Endothelial cell (in vitro differentiated cells): ENCODE measurements around the gene LAYN. TPM values are rescaled to one million over a fixed set of nuclear protein-coding genes. Genes with fewer than 3 reads are reported as not detected.

Experiments used
- DNase-seq: peaks from one replicate; pipeline ENCODE4 v3.0.0; 2021; ENCODE audit warnings: low spot score
- H3K27ac Mint-ChIP-seq: one replicate; pipeline ENCODE4 v1.8.0; 2021; ENCODE audit warnings: mixed read lengths, inconsistent platforms; ENCODE audit not compliant: unreplicated experiment
- H3K27me3 Mint-ChIP-seq: one replicate; pipeline ENCODE4 v1.8.0; 2021; ENCODE audit warnings: mild to moderate bottlenecking, moderate library complexity, mixed read lengths, inconsistent platforms; ENCODE audit not compliant: unreplicated experiment
- H3K36me3 Mint-ChIP-seq: one replicate; pipeline ENCODE4 v1.8.0; 2021; ENCODE audit warnings: mild to moderate bottlenecking, low read depth, mixed read lengths, inconsistent platforms; ENCODE audit not compliant: unreplicated experiment
- H3K4me1 Mint-ChIP-seq: one replicate; pipeline ENCODE4 v1.8.0; 2021; ENCODE audit warnings: mild to moderate bottlenecking, mixed read lengths, inconsistent platforms; ENCODE audit not compliant: unreplicated experiment
- H3K4me3 Mint-ChIP-seq: one replicate; pipeline ENCODE4 v1.8.0; 2021; ENCODE audit warnings: mild to moderate bottlenecking, mixed read lengths, inconsistent platforms; ENCODE audit not compliant: unreplicated experiment
- H3K9me3 Mint-ChIP-seq: one replicate; pipeline ENCODE4 v1.8.0; 2021; ENCODE audit warnings: mixed read lengths, inconsistent platforms; ENCODE audit not compliant: unreplicated experiment
- total RNA-seq: library from RNA; stranded (reverse); fragmentation: NEBNext Ultra II Directional; extraction: Animal tissue kit (Norgen Biotek cat#: 25700); gene quantifications from one replicate; pipeline ENCODE4 v1.2.1, GENCODE V29; 2021; ENCODE audit not compliant: unreplicated experiment
- TF ChIP-seq, protein P1 (sequence below): fragments of 200-600 bp; sonication (generic); IDR thresholded peaks from one replicate; pipeline ENCODE4 v1.5.0; 2021; ENCODE audit warnings: antibody characterized with exemption; ENCODE audit not compliant: unreplicated experiment

The LAYN gene
- total RNA-seq, 1 donor from 2014 or later = 26.2 TPM

DNA sequence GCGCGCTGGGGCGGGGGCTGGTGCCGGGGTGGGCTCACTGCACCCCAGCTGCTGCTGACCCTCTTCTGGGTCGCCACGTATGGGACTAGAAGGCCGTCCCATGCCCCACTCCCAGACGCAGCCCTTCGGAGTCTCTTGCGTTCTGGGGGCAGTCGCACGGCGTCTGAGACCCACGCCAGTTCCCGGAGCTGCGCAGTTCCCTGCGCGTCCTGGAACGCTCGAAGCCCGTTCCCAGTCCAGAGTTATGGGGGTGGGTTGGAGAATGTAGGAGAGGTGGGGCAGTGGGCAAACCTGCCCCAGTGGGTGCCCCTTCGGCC, 375 bp downstream of the LAYN start:
- Mint-ChIP-seq H3K36me3 (peaks cover 15% of the 10 kb centered on the region), H3K4me1 (peaks cover 19% of the 10 kb centered on the region), H3K27me3 (peaks cover 7% of the 10 kb centered on the region), H3K9me3 (no peaks in the 10 kb centered on the region), H3K27ac (no peak overlapping the region), H3K4me3 (peak overlapping the region; percentile 94)
- TF ChIP-seq, protein P1, sequence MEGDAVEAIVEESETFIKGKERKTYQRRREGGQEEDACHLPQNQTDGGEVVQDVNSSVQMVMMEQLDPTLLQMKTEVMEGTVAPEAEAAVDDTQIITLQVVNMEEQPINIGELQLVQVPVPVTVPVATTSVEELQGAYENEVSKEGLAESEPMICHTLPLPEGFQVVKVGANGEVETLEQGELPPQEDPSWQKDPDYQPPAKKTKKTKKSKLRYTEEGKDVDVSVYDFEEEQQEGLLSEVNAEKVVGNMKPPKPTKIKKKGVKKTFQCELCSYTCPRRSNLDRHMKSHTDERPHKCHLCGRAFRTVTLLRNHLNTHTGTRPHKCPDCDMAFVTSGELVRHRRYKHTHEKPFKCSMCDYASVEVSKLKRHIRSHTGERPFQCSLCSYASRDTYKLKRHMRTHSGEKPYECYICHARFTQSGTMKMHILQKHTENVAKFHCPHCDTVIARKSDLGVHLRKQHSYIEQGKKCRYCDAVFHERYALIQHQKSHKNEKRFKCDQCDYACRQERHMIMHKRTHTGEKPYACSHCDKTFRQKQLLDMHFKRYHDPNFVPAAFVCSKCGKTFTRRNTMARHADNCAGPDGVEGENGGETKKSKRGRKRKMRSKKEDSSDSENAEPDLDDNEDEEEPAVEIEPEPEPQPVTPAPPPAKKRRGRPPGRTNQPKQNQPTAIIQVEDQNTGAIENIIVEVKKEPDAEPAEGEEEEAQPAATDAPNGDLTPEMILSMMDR = no peak
- no peak for DNase-seq

DNA sequence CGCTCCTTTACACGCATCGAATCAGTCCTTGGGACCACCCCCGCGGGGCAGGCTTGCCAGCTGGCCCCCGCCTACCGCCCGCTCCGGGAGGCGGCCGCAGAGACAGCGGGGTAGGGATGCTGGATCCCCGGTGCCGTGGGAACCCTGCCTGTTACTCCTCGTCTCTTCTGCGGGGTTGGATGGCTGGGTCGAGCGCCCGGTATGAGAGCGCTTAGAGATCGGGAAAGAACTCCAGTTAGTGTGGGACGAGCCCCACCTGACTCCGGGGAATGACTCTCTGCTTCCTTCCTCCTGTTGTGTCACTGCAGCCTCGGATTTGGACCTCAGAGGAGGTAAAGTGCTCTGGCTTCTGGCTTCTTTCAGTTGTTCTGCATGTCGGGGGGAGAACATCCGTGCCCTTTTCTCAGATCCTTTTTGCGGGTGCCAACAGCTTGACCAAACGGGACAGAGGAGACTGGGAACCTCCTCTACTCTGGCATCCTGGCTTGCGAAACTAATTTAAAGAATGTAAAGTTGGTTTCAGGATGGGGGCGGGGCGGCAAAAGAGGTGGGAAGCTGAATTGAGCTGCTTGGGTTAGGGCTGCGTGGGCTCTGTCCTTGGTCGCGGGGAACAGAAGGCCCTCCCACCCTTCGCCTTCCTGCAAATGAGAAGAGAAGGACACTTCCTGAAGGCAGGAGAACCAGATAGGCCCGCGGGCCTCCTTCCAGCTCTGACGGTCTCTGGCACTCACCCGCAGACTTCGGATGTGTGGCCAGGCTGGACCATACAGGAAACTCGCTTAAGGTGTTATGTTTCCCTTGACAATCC, 938 bp downstream of the LAYN start:
- DNase-seq = peak; percentile 69
- Mint-ChIP-seq H3K4me3 (peak overlapping the region; percentile 94), H3K27ac (peak overlapping the region; percentile 97), H3K27me3 (peaks cover 7% of the 10 kb centered on the region), H3K9me3 (no peaks in the 10 kb centered on the region), H3K36me3 (peaks cover 21% of the 10 kb centered on the region), H3K4me1 (peaks cover 19% of the 10 kb centered on the region)
- TF ChIP-seq, protein P1 = no peak

DNA sequence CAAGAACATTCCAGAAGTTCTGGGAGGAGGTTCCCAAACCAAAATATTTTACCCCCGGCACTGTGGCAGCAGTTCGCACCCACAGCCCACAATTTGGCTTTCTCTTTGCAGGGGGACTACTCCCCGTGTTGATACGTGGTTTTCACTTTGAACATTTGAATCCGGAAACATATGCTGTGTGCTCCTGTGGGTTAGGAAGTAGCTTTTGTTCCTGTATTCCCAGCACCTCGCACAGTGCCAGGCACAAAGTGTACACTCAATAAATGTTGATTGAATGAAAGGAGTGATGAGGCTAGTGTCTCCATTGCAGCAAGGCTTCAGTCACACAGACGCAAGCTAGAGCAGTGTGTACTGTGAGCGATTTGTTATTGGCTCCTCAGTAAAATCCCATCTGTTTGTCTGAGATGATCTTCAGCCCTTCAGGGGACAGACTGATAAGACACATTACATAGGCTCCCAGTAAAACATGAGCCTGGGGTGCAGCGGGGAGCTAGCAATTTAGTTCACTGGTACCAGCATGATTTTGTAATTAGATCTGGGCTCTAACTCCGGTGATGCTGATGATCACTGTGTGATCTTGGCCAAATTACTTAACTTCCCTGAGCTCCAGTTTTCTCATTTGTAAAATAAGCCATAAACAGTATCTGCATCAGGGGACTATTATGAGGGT, 2.2 kb downstream of the LAYN start:
- H3K27ac Mint-ChIP-seq = peak overlapping the region; percentile 97
- TF ChIP-seq, protein P1 = no peak
- peaks cover 30% of the 10 kb centered on the region for H3K36me3 Mint-ChIP-seq
- peaks cover 19% of the 10 kb centered on the region for H3K4me1 Mint-ChIP-seq
- peaks cover 7% of the 10 kb centered on the region for H3K27me3 Mint-ChIP-seq
- no peak for DNase-seq
- peak overlapping the region; percentile 15 for H3K4me3 Mint-ChIP-seq
- H3K9me3 Mint-ChIP-seq = no peaks in the 10 kb centered on the region

DNA sequence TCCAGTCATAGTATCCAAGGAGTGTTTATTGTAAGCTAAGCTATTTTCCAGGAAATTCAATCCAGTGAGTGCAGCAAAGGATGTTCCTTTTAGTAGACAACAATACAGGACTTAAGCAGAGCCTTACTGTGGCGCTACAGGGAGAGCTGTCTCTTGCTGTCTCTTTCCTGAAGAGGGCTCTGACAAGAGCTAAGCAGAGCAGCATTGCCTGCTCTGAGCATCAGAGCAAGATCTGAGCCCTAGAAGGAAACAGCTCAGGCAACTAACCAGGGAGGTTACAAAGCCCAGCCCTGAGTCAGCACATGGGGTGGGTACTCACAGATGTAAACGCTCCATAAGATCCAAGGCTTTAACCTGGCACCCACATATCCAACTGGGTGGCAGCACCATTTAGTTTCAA, 8.0 kb downstream of the LAYN start:
- Mint-ChIP-seq H3K9me3 (no peaks in the 10 kb centered on the region), H3K4me1 (peaks cover 2% of the 10 kb centered on the region), H3K4me3 (no peak overlapping the region), H3K36me3 (peaks cover 56% of the 10 kb centered on the region), H3K27me3 (no peaks in the 10 kb centered on the region), H3K27ac (no peak overlapping the region)
- DNase-seq = no peak
- TF ChIP-seq, protein P1 = no peak

DNA sequence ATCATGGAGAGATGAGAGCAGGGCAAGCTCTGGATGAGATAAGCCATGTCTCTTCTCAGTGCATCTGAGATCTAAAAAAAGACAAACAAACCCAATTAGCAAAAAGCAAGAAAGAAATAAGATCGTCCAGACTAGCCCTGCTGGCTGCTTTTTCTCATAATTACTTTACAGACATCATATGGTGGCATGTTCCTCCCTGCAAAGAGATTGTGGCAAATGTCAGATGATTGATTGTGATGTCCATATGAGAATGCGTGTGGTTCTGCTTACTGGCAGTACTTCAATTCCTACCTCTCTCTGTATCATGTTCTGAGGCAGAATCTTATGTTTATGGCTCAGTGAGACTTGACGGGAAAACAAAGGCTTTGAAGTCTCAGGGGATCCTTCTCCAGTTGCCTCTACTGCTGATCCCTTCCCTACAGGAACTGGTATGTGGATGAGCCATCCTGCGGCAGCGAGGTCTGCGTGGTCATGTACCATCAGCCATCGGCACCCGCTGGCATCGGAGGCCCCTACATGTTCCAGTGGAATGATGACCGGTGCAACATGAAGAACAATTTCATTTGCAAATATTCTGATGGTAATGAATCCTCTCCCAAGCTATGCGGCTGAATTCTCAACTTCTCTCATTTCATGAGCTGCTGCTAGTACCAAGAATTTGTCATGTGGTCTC, 8.8 kb downstream of the LAYN start:
- no peak overlapping the region for H3K27ac Mint-ChIP-seq
- peaks cover 55% of the 10 kb centered on the region for H3K36me3 Mint-ChIP-seq
- TF ChIP-seq, protein P1 = no peak
- no peak for DNase-seq
- no peak overlapping the region for H3K4me3 Mint-ChIP-seq
- peaks cover 1% of the 10 kb centered on the region for H3K27me3 Mint-ChIP-seq
- peaks cover 2% of the 10 kb centered on the region for H3K4me1 Mint-ChIP-seq
- no peaks in the 10 kb centered on the region for H3K9me3 Mint-ChIP-seq
